Brain pericyte (primary cell): ENCODE results near the gene BUB1B.

Experiments
- DNase-seq: peaks from one replicate; pipeline ENCODE4 v3.0.0-alpha.2; 2012; ENCODE audit warnings: low read depth, low spot score

BUB1B gene

GRCh38 chr15:40182358-40183029 is 21.6 kb downstream of the BUB1B start:
- no peak for DNase-seq

DNA sequence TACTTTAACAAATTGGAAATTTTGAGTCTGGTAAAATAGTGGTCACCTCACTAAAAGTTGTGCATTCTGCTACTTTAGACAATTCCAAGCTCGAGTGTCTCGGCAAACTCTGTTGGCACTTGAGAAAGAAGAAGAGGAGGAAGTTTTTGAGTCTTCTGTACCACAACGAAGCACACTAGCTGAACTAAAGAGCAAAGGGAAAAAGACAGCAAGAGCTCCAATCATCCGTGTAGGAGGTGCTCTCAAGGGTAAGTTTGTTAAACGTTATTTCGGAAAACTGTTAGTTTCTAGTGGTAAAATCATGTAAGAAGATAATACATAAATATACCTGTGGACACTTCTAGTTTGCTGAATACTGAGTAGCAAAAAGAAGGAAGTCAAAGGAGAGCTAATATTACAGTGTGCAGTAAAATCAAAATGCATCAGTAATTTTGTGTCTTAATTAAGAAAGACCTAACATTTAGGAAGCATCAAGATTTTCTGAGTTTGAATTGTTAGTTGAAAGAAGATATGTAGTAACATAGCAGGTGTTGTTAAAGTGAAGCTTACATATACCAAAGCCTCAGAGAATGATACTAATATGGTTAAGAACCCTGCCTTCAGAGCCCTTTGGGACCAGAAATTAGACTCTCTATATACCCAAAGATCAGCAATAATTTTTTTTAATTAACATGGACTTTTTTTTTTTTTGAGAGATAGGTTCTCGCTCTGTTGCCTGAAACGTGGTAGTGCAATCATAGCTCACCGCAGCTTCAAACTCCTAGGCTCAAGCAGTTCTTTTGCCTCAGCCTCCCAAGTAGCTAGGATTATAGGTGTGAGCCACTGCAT is 23.0 kb downstream of the BUB1B start:
- DNase-seq = no peak

- DNase-seq = no peak
Observed at GRCh38 chr15:40190591-40190990, 29.7 kb downstream of the BUB1B start.

GRCh38 chr15:40192942-40193341 is 32.1 kb downstream of the BUB1B start:
- no peak for DNase-seq

GRCh38 chr15:40197434-40197833 is 36.6 kb downstream of the BUB1B start:
- no peak for DNase-seq

DNA sequence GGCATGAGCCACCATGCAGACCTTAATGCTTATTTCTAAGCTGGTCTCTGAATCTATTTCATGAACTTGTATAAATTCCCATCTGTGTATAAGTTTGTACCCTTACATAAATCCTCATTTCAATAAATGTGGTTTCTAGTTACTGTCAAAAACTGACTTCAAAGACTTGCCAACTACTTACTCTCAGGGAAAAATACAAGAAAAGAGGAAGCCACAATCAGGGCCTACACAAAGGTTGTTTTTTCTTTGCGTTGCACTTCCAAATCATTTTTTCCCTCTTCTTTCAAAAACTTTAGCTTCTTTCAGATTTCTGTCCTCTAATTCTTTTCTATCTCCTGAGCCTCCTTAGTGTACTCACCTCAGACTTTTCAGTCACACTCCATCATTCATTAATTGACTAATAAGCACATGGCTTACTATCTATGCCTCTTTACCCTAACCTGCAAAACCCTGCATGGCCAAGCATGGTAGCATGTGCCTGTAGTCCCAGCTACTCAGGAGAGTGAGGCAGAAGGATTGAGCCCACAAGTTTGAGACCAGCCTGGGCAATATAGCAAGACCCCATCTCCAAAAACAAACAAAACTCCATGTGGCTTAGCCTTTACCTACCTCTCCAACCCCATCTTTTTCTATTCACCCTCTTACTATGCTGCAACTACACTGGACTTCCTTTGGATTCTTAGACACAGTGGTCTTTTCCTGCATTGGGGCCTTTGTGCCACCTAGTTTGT is 37.7 kb downstream of the BUB1B start:
- no peak for DNase-seq

DNA sequence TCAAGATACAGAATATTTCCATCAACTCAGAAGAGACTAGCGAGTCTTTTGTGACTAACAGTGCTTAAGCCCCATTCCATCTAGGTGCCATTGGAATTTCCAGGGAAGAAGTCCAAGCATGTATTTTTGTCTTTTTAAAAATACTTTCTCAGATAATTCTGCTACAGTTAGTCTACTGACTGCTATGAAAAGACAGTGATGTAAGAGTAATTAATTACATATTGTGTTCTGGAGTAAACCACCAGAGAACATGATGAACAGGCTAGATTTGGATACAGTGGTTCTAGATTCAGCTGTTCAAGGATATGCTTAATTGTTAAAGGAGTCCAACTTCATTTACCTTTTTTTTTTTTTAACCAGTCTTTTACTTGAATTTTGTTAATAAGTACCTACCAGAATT is 43.2 kb downstream of the BUB1B start:
- no peak for DNase-seq

DNA sequence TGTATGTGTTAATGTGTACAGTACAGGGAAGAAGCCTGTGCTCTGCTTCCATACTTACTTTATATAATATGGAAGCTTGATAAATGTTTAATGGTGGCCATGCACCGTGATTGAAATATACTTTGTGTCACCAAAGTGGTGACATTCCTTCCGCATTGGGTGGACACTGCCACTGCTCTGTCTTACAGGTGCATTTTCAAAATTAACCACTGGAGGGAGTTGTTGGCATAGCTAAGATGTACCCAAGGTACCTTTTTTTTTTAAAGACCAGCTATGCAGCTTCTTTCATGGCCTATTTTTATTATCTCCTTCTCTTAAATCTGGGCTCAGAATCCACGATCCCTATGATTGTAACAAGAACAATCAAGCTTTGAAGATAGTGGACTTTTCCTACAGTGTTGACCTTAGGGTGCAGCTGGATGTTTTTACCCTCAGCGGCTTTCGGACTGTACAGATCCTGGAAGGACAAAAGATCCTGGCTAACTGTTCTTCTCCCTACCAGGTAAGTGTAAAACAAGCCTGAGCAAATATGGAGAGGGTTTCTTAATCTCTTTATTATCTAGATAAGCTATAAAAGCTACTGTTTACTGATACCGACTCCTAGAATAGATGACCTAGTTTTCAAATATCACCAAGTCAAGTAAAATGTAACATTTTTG is 56.4 kb downstream of the BUB1B start:
- no peak for DNase-seq

DNA sequence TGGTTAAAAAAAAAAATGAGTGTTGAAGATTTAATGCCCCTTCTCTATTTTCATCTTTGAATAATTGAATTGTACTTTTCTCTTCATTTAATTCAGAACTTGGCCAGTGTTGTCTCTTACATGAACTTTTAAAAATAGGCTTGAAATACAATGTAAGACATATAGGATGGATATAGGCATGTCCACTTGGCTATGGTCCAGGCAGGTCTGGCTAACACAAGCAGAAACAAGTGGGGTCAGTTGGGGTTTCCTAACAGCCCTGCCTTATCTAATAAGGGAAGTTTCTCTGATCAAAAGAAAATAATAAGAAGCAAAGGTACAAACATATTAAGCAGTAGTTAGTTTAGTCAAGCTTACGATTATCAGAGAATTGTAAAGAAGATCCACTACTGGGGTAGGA is 58.9 kb downstream of the BUB1B start:
- DNase-seq = no peak

GRCh38 chr15:40222131-40222530 is 61.3 kb downstream of the BUB1B start:
- no peak for DNase-seq

DNA sequence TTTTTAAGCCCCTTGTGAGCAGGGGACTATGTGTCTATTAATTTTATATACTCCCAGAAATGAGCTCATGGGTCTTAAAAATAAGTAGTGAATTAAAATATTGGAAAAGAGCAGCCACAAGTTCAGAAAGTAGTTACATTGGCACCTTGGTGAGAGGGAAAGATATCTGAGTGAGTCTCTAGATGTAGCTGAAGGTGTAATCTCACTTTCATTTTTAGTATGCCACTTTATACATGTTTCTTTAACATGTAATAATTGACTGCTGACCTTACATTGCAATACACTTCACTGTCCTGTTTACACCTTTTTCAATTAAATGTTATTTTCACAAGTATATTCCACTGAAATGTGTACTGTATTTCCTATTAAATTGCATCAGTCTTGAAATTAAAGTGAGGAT is 65.9 kb downstream of the BUB1B start:
- no peak for DNase-seq

- DNase-seq = no peak
Observed at GRCh38 chr15:40229316-40229715, 68.4 kb downstream of the BUB1B start.

- DNase-seq = no peak
Observed at GRCh38 chr15:40229956-40230355, 69.1 kb downstream of the BUB1B start.

GRCh38 chr15:40232625-40233070 is 71.8 kb downstream of the BUB1B start:
- no peak for DNase-seq

DNA sequence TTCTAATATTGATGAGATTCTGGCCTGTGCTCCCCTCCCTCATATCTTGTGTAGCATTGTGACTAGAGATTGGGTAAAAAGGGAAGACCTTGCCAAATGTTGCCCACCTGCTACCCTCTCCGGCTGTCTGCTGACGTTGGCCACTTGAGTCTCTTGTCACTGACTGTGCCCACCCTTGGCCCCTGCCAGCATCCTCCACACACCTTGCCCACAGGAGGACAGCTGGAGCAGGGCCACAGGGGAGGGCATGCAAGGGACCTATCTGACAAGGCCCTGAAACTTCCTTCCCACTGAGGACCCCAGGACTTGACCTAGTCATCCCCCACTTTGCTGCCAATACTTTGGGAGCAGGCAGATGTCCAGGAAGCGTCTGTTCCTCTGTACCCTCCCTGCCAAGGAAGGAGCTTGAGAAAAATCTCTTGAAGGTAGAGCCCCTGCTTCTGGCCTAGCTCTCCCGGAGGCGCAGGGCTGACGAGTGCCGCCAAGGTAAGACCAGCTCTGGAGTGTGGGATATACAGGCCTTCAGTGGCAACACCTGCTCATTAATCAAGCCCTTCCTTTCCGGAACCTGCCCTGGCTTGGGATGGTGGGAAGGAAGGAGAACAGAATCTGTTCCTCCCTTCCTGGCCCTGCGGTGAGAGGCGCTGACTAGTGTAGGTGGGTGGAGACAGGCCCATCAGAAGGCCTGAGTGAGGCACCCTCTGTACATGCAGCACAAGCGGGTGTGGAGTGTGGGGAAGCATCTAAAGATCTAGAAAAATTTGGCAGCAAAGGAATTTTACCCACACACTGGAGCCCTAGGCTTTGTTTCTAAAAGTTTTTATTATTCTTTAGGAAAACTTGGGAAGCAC is 73.1 kb downstream of the BUB1B start:
- DNase-seq = no peak

DNA sequence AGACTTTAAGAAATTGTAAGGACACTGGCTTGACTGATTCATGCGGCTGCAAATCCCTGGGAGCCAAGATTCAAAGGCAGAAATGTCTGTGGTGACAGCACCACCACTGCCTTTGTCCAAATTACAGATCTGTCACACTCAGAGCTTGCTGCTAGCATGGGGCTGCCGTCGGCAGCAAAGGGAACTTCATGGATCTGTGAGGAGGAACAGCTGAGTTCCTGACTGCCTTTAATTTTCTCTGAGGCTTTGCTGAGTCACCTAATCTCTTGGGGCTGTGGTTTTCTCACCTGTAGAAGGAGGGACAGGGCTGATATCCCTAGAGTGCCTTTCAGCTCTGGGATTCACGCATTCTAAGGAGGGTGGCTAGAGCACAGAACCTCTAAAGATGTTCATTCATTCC is 73.9 kb downstream of the BUB1B start:
- no peak for DNase-seq

- no peak for DNase-seq
Observed at GRCh38 chr15:40235201-40235885, 74.5 kb downstream of the BUB1B start.

GRCh38 chr15:40238532-40239403 is 77.9 kb downstream of the BUB1B start, which contains the start of gene PAK6:
TSS of gene PAK6 (plus strand) at chr15:40239063. CDS start at chr15:40264786, 25,723 bp downstream.
- no peak for DNase-seq

DNA sequence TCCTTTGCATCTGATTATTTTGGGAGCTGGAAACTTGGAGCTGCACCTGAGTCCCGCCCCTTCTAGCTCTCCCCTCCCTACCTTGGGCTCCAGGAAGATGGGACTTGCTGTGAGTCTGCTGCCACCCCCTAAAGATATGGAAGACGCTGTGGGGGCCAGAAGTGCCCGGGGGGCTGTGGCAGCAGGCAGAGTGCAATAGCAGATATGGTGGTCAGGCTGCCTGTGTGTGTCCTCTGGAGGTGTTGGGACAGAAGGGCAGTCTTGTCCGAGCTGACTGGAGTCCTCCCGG is 78.5 kb downstream of the BUB1B start:
- no peak for DNase-seq
